NCI-H446 (cell line): ENCODE results near the gene CADM1.

Source experiments
- DNase-seq, 2 experiments: peaks; one replicate each; lab custom pipeline; 2025; lab: John Stamatoyannopoulos, UW

The CADM1 gene

GRCh38 chr11:115207916-115208315 lies 296.3 kb downstream of the CADM1 start:
- DNase-seq: no peak

- DNase-seq: no peak
Measured at GRCh38 chr11:115207166-115207591, 297.0 kb downstream of the CADM1 start.

GRCh38 chr11:115206365-115207022 lies 297.7 kb downstream of the CADM1 start:
- no peak for DNase-seq

GRCh38 chr11:115202900-115203552 lies 301.2 kb downstream of the CADM1 start:
- no peak for DNase-seq

- no peak for DNase-seq
Measured at GRCh38 chr11:115202074-115202473, 302.1 kb downstream of the CADM1 start.

- DNase-seq: no peak
Measured at GRCh38 chr11:115201111-115201792, 303.0 kb downstream of the CADM1 start.

- no peak for DNase-seq
Measured at GRCh38 chr11:115199481-115200069, 304.6 kb downstream of the CADM1 start.

GRCh38 chr11:115198321-115198741 lies 305.9 kb downstream of the CADM1 start:
- DNase-seq: no peak

- DNase-seq: no peak
Measured at GRCh38 chr11:115197433-115197832, 306.8 kb downstream of the CADM1 start.

- DNase-seq: no peak
Measured at GRCh38 chr11:115197031-115197430, 307.2 kb downstream of the CADM1 start.

- no peak for DNase-seq
Measured at GRCh38 chr11:115194802-115195110, 309.5 kb downstream of the CADM1 start.

GRCh38 chr11:115193914-115194801 lies 310.1 kb downstream of the CADM1 start:
- DNase-seq: no peak

- DNase-seq: no peak
Measured at GRCh38 chr11:115191761-115192160, 312.5 kb downstream of the CADM1 start.

GRCh38 chr11:115190196-115190595 lies 314.0 kb downstream of the CADM1 start:
- DNase-seq: no peak

- no peak for DNase-seq
Measured at GRCh38 chr11:115188898-115189278, 315.3 kb downstream of the CADM1 start.

GRCh38 chr11:115188188-115188897 lies 315.9 kb downstream of the CADM1 start:
- peak in 1 of 2 experiments; percentile 24 for DNase-seq

- no peak for DNase-seq
Measured at GRCh38 chr11:115185931-115186330, 318.3 kb downstream of the CADM1 start.

- DNase-seq: no peak
Measured at GRCh38 chr11:115185507-115185906, 318.7 kb downstream of the CADM1 start.

- no peak for DNase-seq
Measured at GRCh38 chr11:115184901-115185300, 319.3 kb downstream of the CADM1 start.

- DNase-seq: no peak
Measured at GRCh38 chr11:115183830-115184229, 320.4 kb downstream of the CADM1 start.

- DNase-seq: no peak
Measured at GRCh38 chr11:115183136-115183535, 321.1 kb downstream of the CADM1 start.
